B cell (primary cell): ENCODE results near the gene SLC9A9. TPM values are rescaled to one million over a fixed set of nuclear protein-coding genes. Genes with fewer than 3 reads are reported as not detected.

ENCODE experiments used
- ATAC-seq: fragments of 200-7000 bp; cut with Tn5 transposase; one replicate; pipeline ENCODE4 v1.10.0; 2021; ENCODE audit warnings: low read depth, mild to moderate bottlenecking, moderate number of reproducible peaks, moderate library complexity
- CTCF ChIA-PET: fragments of 350-600 bp; sonication (Branson Sonifier 250); formaldehyde crosslinking; loops from one replicate; lab custom pipeline; 2021; ENCODE audit warnings: antibody characterized with exemption, inconsistent platforms; lab: Charles Lee
- POLR2A ChIA-PET: fragments of 350-600 bp; sonication (Branson Sonifier 250); formaldehyde crosslinking; loops from one replicate; lab custom pipeline; 2021; ENCODE audit warnings: antibody characterized with exemption; lab: Charles Lee
- DNase-seq: peaks from one replicate; pipeline ENCODE4 v3.0.0; 2013
- H2AFZ ChIP-seq: 2 replicates; pipeline ENCODE4 v1.6.1; 2012; ENCODE audit warnings: mild to moderate bottlenecking, low read depth, low read length; ENCODE audit not compliant: insufficient read depth, poor library complexity, severe bottlenecking
- H3K27ac ChIP-seq, 2 donors: 1 replicate in 1 of 2; 2 replicates in 1 of 2; pipeline ENCODE4 v1.5.1; 2012 to 2013; ENCODE audit warnings: low read length in 2 of 2, mild to moderate bottlenecking in 2 of 2, moderate library complexity in 1 of 2
- H3K27me3 ChIP-seq, 4 experiments: fragments of 200-600 bp in 1 of 4; sonication (generic) in 1 of 4; replicated peaks in 1 of 4; 1 replicate in 2 of 4; 2 replicates in 2 of 4; pipeline versions ENCODE4 v1.6.1 to v1.7.0; 2013 to 2016; ENCODE audit warnings: low read length in 3 of 4, mild to moderate bottlenecking in 2 of 4, mixed read lengths in 1 of 4, moderate library complexity in 1 of 4; ENCODE audit not compliant: insufficient read depth in 4 of 4, control insufficient read depth in 3 of 4; ENCODE audit errors: control extremely low read depth in 1 of 4
- H3K36me3 ChIP-seq, 2 experiments: replicated peaks in 1 of 2; 1 replicate in 1 of 2; 2 replicates in 1 of 2; pipeline versions ENCODE4 v1.6.1 to v1.7.1; 2013; ENCODE audit warnings: low read length in 1 of 2; ENCODE audit not compliant: insufficient read depth in 2 of 2, control insufficient read depth in 1 of 2; ENCODE audit errors: control extremely low read depth in 1 of 2, extremely low read depth in 1 of 2
- H3K4me1 ChIP-seq, 2 donors: fragments of 200-600 bp in 1 of 2; sonication (generic) in 1 of 2; 1 replicate in 1 of 2; 2 replicates in 1 of 2; pipeline versions ENCODE4 v1.5.1 to v1.6.1; 2013 to 2017; ENCODE audit warnings: low read length in 2 of 2; ENCODE audit not compliant: control insufficient read depth in 2 of 2, insufficient read depth in 2 of 2
- H3K4me2 ChIP-seq: replicated peaks from 2 replicates; pipeline ENCODE3; 2012; ENCODE audit warnings: mild to moderate bottlenecking, low read depth, low read length; ENCODE audit not compliant: poor library complexity, severe bottlenecking
- H3K4me3 ChIP-seq, 5 experiments: fragments of 200-600 bp in 1 of 5; sonication (generic) in 1 of 5; 1 replicate in 3 of 5; 2 replicates in 2 of 5; pipeline versions ENCODE4 v1.5.1 to v1.7.0; 2011 to 2016; ENCODE audit warnings: low read length in 4 of 5, mild to moderate bottlenecking in 4 of 5, low read depth in 2 of 5, control low read depth in 1 of 5, moderate library complexity in 1 of 5; ENCODE audit not compliant: insufficient read depth in 1 of 5; ENCODE audit errors: control extremely low read depth in 1 of 5, extremely low read depth in 1 of 5
- H3K79me2 ChIP-seq: fragments of 200-600 bp; sonication (generic); one replicate; pipeline ENCODE4 v1.6.0; 2016; ENCODE audit warnings: low read length; ENCODE audit not compliant: control insufficient read depth, insufficient read depth
- H3K9ac ChIP-seq: fragments of 200-600 bp; sonication (generic); 2 replicates; pipeline ENCODE4 v1.6.1; 2017; ENCODE audit warnings: mild to moderate bottlenecking, low read length, moderate library complexity
- H3K9me3 ChIP-seq, 3 donors: one replicate each; pipeline versions ENCODE4 v1.6.1 to v1.7.1; 2013; ENCODE audit warnings: low read length in 2 of 3; ENCODE audit not compliant: control insufficient read depth in 2 of 3, insufficient read depth in 1 of 3; ENCODE audit errors: control extremely low read depth in 1 of 3
- H4K20me1 ChIP-seq: 2 replicates; pipeline ENCODE4 v1.6.0; 2012; ENCODE audit warnings: mild to moderate bottlenecking, low read length; ENCODE audit not compliant: insufficient read depth, control insufficient read depth, poor library complexity, severe bottlenecking
- H3K27ac Mint-ChIP-seq: one replicate; pipeline ENCODE4 v1.8.0; 2021; ENCODE audit warnings: mixed read lengths
- H3K27me3 Mint-ChIP-seq: one replicate; pipeline ENCODE4 v1.8.0; 2021; ENCODE audit warnings: mixed read lengths
- H3K4me1 Mint-ChIP-seq: one replicate; pipeline ENCODE4 v1.8.0; 2021; ENCODE audit warnings: mixed read lengths
- H3K4me3 Mint-ChIP-seq: one replicate; pipeline ENCODE4 v1.8.0; 2021; ENCODE audit warnings: mixed read lengths
- H3K9me3 Mint-ChIP-seq: one replicate; pipeline ENCODE4 v1.8.0; 2022; ENCODE audit warnings: mixed read lengths; ENCODE audit not compliant: insufficient read depth
- CTCF ChIP-seq: fragments of 200-600 bp; IDR thresholded peaks from one replicate; pipeline ENCODE4 v1.8.0; 2022; ENCODE audit warnings: antibody characterized with exemption, mild to moderate bottlenecking
- EZH2 ChIP-seq: IDR thresholded peaks from 2 replicates; pipeline ENCODE4 v1.6.1; 2012; ENCODE audit warnings: borderline replicate concordance, low read depth, mild to moderate bottlenecking, moderate library complexity, low read length; ENCODE audit not compliant: insufficient read depth, poor library complexity, severe bottlenecking
- WGBS: methylation state at CpG from one replicate; pipeline ENCODE4 v1.1.5; 2013; ENCODE audit warnings: missing lambda C conversion rate; ENCODE audit not compliant: insufficient coverage; 5-methylcytosine and 5-hydroxymethylcytosine counted together
- intact Hi-C: fragments of 100-400 bp; cut with micrococcal nuclease; formaldehyde crosslinking; loops from one replicate; pipeline ENCODE4 v1.10.0; 2022
- polyA plus RNA-seq: library from polyadenylated mRNA; depleted of rRNA; stranded (reverse); fragments of >200 nt; gene quantifications from 2 replicates; pipeline ENCODE4 v1.2.3, GENCODE V29; 2012
- total RNA-seq, 2 donors: library from RNA; stranded (reverse); fragments of 120-200 nt in 1 of 2; gene quantifications; 1 replicate in 1 of 2; 2 replicates in 1 of 2; pipeline versions ENCODE4 v1.2.3 to v1.2.4, GENCODE V29; 2013 to 2022

Gene SLC9A9
- total and polyA plus RNA-seq, 2 donors (not counting 1 experiment from before 2014, with no cell fraction given): 7.7 to 17.3 TPM

- Mint-ChIP-seq H3K27me3 (no peaks in the 10 kb centered on the region), H3K9me3 (no peaks in the 10 kb centered on the region), H3K4me3 (no peak overlapping the region), H3K27ac (no peak overlapping the region), H3K4me1 (peaks cover 24% of the 10 kb centered on the region)
- Histone ChIP-seq H4K20me1 (no peaks in the 10 kb centered on the region), H3K27ac (no peak overlapping the region), H3K9ac (no peak overlapping the region), H3K27me3 (no peaks in the 10 kb centered on the region), H3K36me3 (no peaks in the 10 kb centered on the region), H3K4me1 (peaks cover 5 to 6% of the 10 kb centered on the region in 2 donors), H3K4me3 (no peak overlapping the region), H3K4me2 (no peak overlapping the region), H3K79me2 (no peaks in the 10 kb centered on the region), H3K9me3 (no peaks in the 10 kb centered on the region), H2AFZ (no peak overlapping the region)
- intact Hi-C loops: no loop called here
- POLR2A ChIA-PET: no interaction called here
- TF ChIP-seq CTCF (no peak), EZH2 (no peak)
- ATAC-seq: no peak
- WGBS: no CpG with 5 or more reads among the region's 2 CpGs
- no peak for DNase-seq
- CTCF ChIA-PET: interaction anchor here (0.9 kb wide), 1 partner anchor 9 kb away, joined by 3 read pairs; no protein-coding TSS in a partner anchor
Measured at GRCh38 chr3:143514874-143515273, 333.4 kb downstream of the SLC9A9 start.

GRCh38 chr3:143514109-143514508, 334.2 kb downstream of the SLC9A9 start:
- POLR2A ChIA-PET: no interaction called here
- Mint-ChIP-seq H3K27me3 (no peaks in the 10 kb centered on the region), H3K27ac (no peak overlapping the region), H3K4me3 (no peak overlapping the region), H3K4me1 (peaks cover 16% of the 10 kb centered on the region), H3K9me3 (no peaks in the 10 kb centered on the region)
- CTCF ChIA-PET: interaction anchor here (0.9 kb wide), 1 partner anchor 9 kb away, joined by 3 read pairs; no protein-coding TSS in a partner anchor
- no peaks in the 10 kb centered on the region for H3K27me3 ChIP-seq
- no peak for TF ChIP-seq CTCF
- no peak for TF ChIP-seq EZH2
- H3K79me2 ChIP-seq: no peaks in the 10 kb centered on the region
- no peak for ATAC-seq
- H3K36me3 ChIP-seq: no peaks in the 10 kb centered on the region
- WGBS: no CpG with 5 or more reads among the region's 1 CpG
- H4K20me1 ChIP-seq: no peaks in the 10 kb centered on the region
- no peak for DNase-seq
- no peak overlapping the region for H2AFZ ChIP-seq
- no peak overlapping the region for H3K9ac ChIP-seq
- no peaks in the 10 kb centered on the region for H3K4me1 ChIP-seq
- H3K27ac ChIP-seq: no peak overlapping the region
- H3K4me2 ChIP-seq: no peak overlapping the region
- H3K9me3 ChIP-seq: no peaks in the 10 kb centered on the region
- H3K4me3 ChIP-seq: no peak overlapping the region
- intact Hi-C loops: no loop called here
